ENCODE data around the gene AMDHD1.

AMDHD1 gene

GRCh38 chr12:95972832-95973456 is 29.8 kb downstream of the AMDHD1 start:
- no peak for TF ChIP-seq CTCF (IDR thresholded peaks at IDR 0.05; ENCODE audit: insufficient read depth, missing control alignments)
- no peak for FAIRE-seq
- DNase-seq (ENCODE audit: insufficient read length, low spot score): no peak

GRCh38 chr12:95974358-95974757 is 31.2 kb downstream of the AMDHD1 start:
- no peak for FAIRE-seq
- TF ChIP-seq CTCF (IDR thresholded peaks at IDR 0.05; ENCODE audit: insufficient read depth, missing control alignments): no peak
- no peak for DNase-seq (ENCODE audit: insufficient read length, low spot score)

GRCh38 chr12:95975491-95975890 is 32.4 kb downstream of the AMDHD1 start:
- no peak for DNase-seq (ENCODE audit: insufficient read length, low spot score)
- no peak for TF ChIP-seq CTCF (IDR thresholded peaks at IDR 0.05; ENCODE audit: insufficient read depth, missing control alignments)
- FAIRE-seq: no peak

- no peak for TF ChIP-seq CTCF (IDR thresholded peaks at IDR 0.05; ENCODE audit: insufficient read depth, missing control alignments)
- FAIRE-seq (no peak), DNase-seq (ENCODE audit: insufficient read length, low spot score) (no peak)
These were observed 33.3 kb downstream of the AMDHD1 start for GRCh38 chr12:95976416-95976832.

- no peak for FAIRE-seq
- TF ChIP-seq CTCF (IDR thresholded peaks at IDR 0.05; ENCODE audit: insufficient read depth, missing control alignments): no peak
These were observed 34.7 kb downstream of the AMDHD1 start for GRCh38 chr12:95977764-95978305.

GRCh38 chr12:95978351-95978750 is 35.2 kb downstream of the AMDHD1 start:
- FAIRE-seq (no peak), DNase-seq (ENCODE audit: insufficient read length, low spot score) (no peak)
- TF ChIP-seq CTCF (IDR thresholded peaks at IDR 0.05; ENCODE audit: insufficient read depth, missing control alignments): no peak

More at GRCh38 chr12:95977764-95978305, 34.7 kb downstream of the AMDHD1 start:
- DNase-seq (ENCODE audit: insufficient read length, low spot score): no peak

GRCh38 chr12:95978774-95979173 is 35.6 kb downstream of the AMDHD1 start:
- DNase-seq (ENCODE audit: insufficient read length, low spot score) (no peak), FAIRE-seq (no peak)
- TF ChIP-seq CTCF (IDR thresholded peaks at IDR 0.05; ENCODE audit: insufficient read depth, missing control alignments): no peak

Measured in D721Med (cell line).